Kasumi-1 (cell line): ENCODE results near the gene ACAD9.
"Not testable (repeated sequence)": the region's sequence is repeated elsewhere in the genome, so short reads cannot be mapped to it uniquely, and the experiment has no call there.

Source experiments
- DNase-seq, 2 experiments: peaks; one replicate each; lab custom pipeline; 2025; lab: John Stamatoyannopoulos, UW

Gene ACAD9

GRCh38 chr3:128861491-128861890 lies 17.9 kb upstream of the ACAD9 start:
- DNase-seq: no peak

GRCh38 chr3:128863560-128863959 lies 15.9 kb upstream of the ACAD9 start:
- DNase-seq: peak in 1 of 2 experiments; percentile 6

- peak; percentile 76 to 88 for DNase-seq
These were observed 15.0 kb upstream of the ACAD9 start for GRCh38 chr3:128864351-128864811.

- DNase-seq: peak; percentile 76 to 77
These were observed 14.3 kb upstream of the ACAD9 start for GRCh38 chr3:128864849-128865804.

- DNase-seq: peak in 1 of 2 experiments; percentile 9
These were observed 12.0 kb upstream of the ACAD9 start for GRCh38 chr3:128867200-128868125.

GRCh38 chr3:128870347-128870746 lies 9.1 kb upstream of the ACAD9 start:
- no peak for DNase-seq

- no peak for DNase-seq
These were observed 7.1 kb upstream of the ACAD9 start for GRCh38 chr3:128872282-128872681.

- DNase-seq: no peak
These were observed 6.7 kb upstream of the ACAD9 start for GRCh38 chr3:128872744-128873143.

GRCh38 chr3:128873244-128874022 lies 6.0 kb upstream of the ACAD9 start:
- no peak for DNase-seq

- no peak for DNase-seq
These were observed 4.8 kb upstream of the ACAD9 start for GRCh38 chr3:128874481-128875180.

GRCh38 chr3:128875556-128876120 lies 3.8 kb upstream of the ACAD9 start:
- DNase-seq: peak; percentile 87 to 91

GRCh38 chr3:128878011-128878457 lies 1.4 kb upstream of the ACAD9 start:
- no peak for DNase-seq

GRCh38 chr3:128878556-128879124 lies 780 bp upstream of the ACAD9 start:
- DNase-seq: peak; percentile 53 to 54

- DNase-seq: no peak
These were observed 571 bp downstream of the ACAD9 start for GRCh38 chr3:128879991-128880390.

- DNase-seq: not testable (repeated sequence)
These were observed 1.0 kb downstream of the ACAD9 start for GRCh38 chr3:128880455-128880854.

- no peak for DNase-seq
These were observed 2.2 kb downstream of the ACAD9 start for GRCh38 chr3:128881576-128881975.

GRCh38 chr3:128882719-128883118 lies 3.3 kb downstream of the ACAD9 start:
- DNase-seq: no peak

- no peak for DNase-seq
These were observed 5.6 kb downstream of the ACAD9 start for GRCh38 chr3:128884992-128885391.

GRCh38 chr3:128889139-128889894 lies 9.9 kb downstream of the ACAD9 start:
- no peak for DNase-seq
